GM18508 (cell line): ENCODE measurements around the gene PRUNE1.

Experiments used
- ATAC-seq: cut with Tn5 transposase; IDR thresholded peaks from one replicate; pipeline ENCODE4 v1.9.1; 2021; ENCODE audit warnings: moderate number of reproducible peaks; ENCODE audit not compliant: insufficient read depth, unreplicated experiment

The PRUNE1 gene

DNA sequence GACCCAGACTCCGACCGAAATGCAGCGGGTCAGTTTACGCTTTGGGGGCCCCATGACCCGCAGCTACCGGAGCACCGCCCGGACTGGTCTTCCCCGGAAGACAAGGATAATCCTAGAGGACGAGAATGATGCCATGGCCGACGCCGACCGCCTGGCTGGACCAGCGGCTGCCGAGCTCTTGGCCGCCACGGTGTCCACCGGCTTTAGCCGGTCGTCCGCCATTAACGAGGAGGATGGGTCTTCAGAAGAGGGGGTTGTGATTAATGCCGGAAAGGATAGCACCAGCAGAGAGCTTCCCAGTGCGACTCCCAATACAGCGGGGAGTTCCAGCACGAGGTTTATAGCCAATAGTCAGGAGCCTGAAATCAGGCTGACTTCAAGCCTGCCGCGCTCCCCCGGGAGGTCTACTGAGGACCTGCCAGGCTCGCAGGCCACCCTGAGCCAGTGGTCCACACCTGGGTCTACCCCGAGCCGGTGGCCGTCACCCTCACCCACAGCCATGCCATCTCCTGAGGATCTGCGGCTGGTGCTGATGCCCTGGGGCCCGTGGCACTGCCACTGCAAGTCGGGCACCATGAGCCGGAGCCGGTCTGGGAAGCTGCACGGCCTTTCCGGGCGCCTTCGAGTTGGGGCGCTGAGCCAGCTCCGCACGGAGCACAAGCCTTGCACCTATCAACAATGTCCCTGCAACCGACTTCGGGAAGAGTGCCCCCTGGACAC, 39.8 kb downstream of the PRUNE1 start:
- ATAC-seq = no peak

DNA sequence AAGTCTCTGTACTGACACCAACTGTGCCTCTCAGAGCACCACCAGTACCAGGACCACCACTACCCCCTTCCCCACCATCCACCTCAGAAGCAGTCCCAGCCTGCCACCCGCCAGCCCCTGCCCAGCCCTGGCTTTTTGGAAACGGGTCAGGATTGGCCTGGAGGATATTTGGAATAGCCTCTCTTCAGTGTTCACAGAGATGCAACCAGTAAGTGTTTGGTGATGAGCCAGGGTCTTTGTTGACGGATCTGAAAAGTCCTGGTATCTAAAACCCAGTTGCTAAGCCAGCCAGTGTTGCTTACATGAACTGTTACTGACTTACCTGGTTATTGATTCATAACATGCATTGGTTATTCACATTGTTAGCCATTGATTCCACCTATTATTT, 40.4 kb downstream of the PRUNE1 start:
- ATAC-seq = no peak

DNA sequence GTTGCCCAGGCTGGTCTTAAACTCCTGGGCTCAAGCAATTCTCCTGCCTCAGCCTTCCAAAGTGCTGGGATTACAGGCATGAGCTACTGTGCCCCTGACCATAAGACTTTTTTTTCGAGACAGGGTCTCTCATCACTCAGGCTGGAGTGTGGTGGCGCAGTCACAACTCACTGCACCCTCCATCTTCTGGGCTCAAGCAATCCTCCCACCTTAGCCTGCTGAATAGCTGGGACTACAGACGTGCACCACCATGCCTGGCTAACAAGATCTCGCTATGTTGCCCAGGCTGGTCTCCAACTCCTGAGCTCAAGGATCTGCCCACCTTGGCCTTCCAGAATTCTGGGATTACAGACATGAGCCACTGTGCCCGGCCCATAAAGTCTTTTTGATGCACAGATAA, 41.2 kb downstream of the PRUNE1 start:
- ATAC-seq = no peak

DNA sequence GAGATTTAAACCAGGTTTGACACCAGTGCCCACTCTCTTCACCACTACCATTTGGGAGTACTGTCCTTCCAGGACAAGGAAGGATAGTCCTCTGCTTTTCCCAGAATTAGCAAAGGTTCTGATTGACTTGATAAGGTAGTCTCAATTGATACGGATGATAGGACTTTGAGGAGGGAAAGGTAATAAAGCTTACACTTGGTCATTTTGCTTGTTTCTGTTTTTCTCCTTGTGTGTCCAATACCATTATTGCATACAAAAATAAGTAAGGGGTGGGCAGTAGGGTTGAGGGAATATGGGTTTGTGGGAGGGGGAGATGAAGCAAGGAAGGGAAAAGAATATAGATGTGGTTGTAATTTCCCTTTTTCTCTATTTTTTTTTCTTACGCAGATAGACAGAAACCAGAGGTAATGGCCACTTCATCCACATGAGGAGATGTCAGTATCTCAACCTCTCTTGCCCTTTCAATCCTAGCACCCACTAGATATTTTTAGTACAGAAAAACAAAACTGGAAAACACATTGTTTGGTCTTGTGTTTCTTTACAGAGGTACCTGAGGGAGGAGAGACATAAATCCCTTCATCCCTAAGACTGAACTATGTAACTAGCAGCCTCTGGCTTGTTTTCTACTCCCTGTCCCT, 41.9 kb downstream of the PRUNE1 start:
- ATAC-seq = no peak

DNA sequence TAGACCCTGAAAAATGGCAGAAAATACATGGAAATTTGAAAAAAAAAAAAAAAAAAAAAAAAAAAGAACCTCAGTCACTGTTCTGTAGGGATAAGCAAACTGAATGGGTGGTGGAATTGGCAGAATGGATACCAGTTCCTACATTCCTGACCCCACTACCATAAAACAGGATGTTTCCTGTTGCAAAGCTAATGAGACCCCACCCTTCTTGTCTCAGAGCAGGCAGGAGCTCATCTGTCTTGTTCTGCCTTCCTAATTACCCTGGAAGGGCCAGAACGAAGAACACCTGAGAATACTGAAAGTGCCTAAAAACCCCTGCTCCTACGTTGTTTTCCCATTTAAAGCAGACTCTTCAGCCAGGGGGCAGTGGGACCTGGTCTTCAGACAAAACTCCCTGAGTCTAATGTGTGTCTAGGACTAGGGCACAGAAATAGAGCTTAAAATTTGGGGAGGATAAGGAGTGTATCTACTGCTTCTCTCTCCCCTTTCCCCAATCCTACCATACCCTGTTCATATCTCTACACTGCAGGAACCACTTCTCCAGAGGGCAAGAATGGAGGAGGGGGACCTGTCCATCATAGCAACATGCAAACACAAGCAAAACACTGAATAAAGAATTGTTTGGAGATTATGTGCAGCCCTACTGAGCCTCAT, 43.2 kb downstream of the PRUNE1 start:
- ATAC-seq = no peak

DNA sequence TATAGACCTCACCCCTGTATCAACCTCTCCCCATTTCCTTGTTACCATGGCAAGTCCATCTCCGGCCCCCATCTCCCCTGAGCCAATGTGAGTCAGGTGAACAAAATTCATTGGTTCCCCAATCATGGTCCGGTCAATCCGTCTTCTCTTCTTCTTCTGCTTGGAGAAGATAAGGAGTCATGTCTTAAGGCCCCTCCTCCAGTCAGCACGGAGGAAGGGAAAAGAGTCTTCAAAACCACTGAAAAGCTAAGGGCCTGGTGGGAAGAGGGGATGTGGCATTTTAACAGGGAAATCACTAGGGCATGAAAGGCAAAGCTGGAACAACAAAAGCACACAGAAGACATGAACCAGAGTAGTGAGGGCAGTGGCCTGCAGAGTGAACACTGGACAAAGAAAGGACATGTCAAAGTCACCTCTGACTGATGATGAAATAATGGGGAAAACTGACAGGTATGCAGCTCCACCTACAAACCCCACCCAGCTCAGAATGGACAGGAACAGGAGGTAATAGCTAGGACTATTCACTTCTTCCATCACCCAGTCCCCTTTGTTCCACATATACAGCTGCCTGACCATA, 46.8 kb downstream of the PRUNE1 start:
- ATAC-seq = no peak

DNA sequence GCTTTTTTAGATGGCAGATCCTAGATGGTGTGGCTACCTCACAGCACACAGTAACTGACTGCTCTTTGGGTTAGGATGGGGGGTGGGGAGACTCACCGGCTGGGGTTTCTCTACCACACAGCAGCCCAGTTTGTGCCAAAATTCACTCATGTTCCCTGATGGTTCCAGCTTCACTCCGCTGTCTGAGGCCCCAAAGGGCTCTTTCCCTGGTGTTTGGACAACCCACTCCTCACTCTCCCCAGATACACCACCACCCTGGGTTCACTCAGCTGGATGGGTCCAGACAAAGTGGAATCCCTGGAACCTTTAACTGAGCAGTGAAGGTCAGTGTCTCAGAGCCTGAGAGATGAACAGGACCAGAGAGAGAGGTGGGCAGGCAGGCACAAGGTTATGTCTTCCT, 47.3 kb downstream of the PRUNE1 start:
- no peak for ATAC-seq

DNA sequence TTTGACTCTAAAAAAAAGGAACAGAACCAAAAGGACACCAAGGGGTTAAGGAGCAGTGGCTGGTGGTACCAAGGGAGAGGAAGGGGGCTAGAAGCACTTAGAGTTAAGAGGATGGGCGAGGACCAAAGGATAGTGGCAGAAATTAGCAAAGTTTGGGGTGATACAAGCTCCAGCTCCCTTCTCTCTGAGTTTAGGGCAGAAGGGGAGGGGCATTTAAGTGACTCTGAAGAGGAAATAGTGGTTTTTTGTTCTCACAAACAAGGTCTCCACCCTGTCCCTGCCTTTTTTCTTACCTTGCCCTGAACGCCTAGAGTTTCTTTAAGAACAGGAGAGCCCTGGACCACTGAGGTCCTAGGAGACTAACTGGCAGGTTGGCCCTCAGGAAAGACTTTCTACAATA, 47.9 kb downstream of the PRUNE1 start:
- no peak for ATAC-seq

DNA sequence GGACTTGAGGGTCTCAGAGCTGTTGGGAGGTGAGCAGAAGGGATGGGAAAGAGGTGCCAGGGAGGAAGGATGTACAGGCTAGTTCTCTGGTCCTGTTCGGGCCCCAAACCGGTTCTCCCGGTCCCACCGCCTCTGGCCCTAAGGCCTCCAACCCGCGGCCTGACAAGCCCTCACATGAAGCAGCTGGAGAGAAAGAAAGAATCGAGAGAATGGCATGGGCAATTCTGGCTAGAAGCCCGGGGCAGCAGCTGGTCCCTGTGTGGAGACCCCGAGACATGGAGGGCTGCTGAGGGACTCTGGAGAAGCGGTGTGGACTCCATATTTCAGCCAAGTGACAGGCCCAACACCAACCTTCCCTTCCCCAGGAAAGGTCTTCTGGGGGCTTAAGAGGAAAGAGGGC, 50.4 kb downstream of the PRUNE1 start:
- no peak for ATAC-seq

DNA sequence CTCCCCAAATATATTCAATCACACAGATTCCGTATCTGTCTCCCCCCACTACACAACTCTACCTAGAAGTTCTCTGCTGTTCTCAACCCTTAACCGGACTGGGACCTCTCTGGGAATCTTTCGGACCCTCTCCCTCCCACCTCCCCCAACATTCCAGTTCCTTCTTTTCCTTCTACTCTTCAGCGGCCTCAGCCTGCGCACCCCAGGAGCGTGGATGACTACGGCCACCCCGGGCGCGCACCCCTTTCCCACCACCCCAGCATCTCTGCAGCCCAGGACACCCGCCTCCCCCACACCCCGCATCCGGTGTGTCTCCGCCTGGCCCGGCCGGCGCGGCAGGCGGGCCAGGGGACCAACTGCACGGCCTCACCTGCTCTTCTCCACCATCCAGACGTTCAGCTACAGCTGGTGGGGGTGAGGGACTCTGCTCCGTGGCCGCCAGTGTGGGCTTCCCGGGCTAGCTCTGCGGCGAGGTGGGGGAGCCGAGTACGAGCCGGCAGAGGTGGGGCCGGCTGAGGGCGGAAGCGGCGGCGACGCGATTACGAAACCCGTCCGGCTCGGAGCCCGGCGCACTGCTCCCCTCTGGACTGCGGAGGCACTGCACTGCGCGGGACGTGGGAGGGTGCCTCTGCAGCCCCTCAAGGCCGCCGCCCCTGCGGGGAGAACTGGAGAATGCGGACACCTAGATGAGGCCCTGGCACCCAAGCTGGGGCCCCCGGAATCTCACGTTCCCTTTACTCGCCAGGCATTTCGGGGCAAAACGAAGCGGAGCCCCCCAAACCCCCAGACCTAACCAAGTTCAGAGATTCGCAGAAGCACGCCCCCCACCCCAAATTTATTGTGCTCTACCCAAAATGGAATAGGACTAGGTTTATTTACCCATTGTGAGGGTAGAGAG, 51.1 kb downstream of the PRUNE1 start, which contains the start of gene CDC42SE1:
TSS of gene CDC42SE1 (minus strand) at position 514 of the 898 bp plus-strand sequence. CDS start 3,892 bp downstream, outside the sequence.
- ATAC-seq = peak; percentile 49

DNA sequence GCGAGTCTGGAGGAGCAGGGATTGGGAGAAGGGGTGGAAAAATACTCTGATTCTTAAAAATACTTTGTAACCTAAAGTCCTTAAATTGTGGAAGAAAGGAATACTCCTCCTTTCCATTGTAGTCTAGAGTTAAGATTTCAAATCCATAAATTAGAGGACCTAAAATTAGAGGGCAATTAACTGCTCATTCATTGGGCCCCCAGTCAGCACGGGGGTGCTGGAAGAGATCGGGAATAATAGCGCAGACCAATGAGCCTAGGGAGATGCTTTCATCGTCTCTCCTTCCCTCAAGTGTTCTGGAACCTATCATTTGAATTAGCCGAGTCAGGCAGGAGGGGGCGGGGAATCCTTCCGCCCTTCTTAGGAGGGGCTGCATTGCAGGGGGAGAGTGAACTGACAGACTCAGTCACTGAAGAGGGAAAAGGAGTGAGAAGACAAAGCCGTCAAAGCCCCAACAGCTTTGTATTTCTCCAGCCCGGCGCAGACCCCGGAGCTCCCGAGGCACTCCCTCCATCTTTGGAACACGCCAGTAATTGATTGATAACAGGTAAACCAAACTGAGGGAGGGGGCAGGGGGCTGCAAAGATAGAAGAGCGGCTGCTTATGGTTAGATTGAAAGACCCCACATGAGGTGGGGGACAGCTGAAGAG, 51.9 kb downstream of the PRUNE1 start, which contains the start of gene MLLT11:
TSS of gene MLLT11 (plus strand) at position 391 of the 650 bp plus-strand sequence. CDS start 6,828 bp downstream, outside the sequence.
- ATAC-seq = no peak

DNA sequence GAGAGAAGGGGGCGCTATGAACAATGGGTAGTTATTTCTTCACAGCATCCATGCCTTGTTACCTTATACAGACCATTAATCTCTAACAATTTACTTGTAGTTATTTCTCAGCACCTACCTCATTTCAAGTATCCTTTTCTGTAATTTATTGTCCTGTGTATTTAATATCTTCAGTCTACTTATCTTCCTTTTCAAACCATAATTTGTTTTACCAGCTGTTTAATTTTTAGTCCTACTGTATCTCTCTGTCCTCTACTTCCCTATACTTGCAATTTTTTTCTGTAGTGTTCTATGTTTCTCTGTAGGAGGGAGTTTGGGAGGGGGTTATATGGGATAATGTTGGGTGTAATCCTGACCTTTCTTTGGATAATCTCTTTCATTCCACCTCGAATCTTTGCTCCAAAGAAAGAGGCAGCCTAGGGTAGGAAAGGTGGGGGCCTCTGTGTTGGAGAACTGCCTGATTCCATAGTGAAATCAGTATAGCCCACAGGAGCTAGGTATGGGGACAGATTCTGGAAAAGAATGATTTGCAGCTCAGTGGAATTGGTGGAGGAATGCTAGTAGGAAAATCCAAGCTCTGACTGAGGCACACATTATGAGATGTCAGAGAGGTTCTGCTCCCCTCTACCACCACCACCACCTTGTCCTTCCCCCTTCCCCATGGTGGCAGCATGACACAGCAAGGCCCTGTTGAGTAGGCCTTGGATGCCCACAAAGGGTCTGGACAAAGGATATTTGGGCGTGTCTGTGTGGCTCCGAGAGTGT, 52.6 kb downstream of the PRUNE1 start:
- no peak for ATAC-seq

DNA sequence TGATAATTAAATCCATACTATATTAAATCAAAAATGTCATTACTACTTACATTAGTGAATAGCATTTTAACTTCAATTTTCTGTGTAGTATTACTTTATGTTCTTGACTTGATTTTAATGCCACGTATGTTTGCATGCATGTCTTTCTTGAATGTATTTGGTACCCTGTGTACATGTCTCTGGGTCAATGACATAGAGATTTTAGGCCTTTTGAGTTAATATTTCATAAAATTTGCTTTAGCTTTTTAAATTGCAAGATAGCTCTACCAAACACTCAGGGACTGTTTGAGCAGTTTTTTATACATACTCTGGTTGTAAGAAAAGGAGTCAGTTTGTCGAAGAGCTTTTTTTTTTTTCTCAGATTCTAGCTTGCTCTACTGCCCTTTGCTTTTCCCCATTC, 53.5 kb downstream of the PRUNE1 start:
- ATAC-seq = no peak

DNA sequence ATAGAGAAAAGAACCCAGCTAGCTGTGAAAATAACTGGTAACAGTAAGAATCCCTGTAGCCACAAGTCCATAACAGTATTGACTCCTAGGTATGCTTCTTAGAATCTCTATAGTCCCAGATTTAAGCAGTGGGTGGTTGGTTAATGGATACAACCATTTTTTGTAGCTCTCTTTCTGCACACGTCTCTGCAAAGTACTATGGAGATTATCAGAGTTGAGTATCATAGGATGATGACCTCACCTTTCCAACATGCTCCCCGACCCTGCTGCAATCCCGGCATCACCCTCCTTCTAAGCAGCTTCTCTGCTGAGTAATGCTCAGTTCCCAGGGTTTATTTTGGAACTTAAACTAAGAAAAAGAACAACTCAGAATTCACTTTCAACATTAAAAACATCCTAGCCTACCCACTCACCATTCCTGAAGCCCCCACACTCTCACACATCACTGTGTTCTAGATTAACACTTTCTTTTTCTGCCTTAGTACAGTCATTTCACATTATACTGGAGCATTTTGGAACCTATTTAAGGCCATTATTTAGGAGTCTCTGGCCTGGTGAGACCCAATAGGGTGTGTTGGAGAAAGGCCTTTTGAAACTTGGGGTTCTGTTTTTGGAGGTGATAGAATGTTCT, 54.6 kb downstream of the PRUNE1 start:
- ATAC-seq = no peak

DNA sequence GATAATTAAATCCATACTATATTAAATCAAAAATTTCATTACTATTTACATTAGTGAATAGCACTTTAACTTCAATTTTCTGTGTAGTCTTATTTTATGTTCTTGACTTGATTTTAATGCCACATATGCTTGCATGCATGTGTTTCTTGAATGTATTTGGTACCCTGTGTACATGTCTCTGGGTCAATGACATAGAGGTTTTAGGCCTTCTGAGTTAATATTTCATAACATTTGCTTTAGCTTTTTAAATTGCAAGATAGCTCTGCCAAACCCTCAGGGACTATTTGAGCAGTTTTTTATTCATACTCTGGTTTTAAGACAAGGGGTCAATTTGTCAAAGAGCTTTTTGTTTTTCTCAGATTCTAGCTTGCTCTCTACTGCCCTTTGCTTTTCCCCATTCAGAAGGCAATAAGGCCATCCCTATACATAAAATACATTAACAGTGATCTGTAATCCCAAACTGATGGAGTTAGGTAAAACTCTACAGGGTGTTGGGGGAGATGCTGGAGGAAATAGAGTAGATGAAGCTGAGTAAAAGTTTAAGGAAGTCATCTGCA, 56.9 kb downstream of the PRUNE1 start:
- ATAC-seq = no peak

DNA sequence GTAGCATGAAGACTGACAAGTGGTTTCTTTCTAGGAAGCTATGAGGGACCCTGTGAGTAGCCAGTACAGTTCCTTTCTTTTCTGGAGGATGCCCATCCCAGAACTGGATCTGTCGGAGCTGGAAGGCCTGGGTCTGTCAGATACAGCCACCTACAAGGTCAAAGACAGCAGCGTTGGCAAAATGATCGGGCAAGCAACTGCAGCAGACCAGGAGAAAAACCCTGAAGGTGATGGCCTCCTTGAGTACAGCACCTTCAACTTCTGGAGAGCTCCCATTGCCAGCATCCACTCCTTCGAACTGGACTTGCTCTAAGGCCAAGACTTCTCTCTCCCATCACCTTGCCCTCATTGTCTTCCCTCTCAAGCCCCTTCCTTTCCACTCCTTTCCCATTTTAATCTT, 58.9 kb downstream of the PRUNE1 start:
- no peak for ATAC-seq

DNA sequence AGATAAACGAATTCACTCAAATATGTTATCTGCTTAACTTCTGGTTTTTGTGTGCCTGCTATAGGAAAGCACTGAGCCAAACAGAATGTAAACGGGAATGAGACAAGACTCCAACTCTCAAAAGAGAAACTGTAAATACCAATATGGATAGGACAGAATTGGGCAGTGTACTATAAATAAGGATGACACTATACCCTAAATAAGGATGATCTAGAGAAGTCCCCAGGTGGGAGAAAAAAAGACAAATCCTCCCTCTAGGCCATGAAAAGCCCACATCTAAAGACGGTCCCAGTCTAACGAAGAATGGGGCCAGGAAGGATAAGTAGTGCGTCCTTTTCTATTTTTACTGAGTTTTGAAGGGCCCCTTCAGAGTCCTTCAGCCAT, 60.8 kb downstream of the PRUNE1 start:
- no peak for ATAC-seq
